GM21526 (cell line): Measurements from ENCODE around the gene FGFBP1.
"Not testable (repeated sequence)": the region's sequence is repeated elsewhere in the genome, so short reads cannot be mapped to it uniquely, and the experiment has no call there.

Source experiments
- ATAC-seq: cut with Tn5 transposase; IDR thresholded peaks from one replicate; pipeline ENCODE4 v1.9.1; 2021; ENCODE audit warnings: moderate library complexity; ENCODE audit not compliant: unreplicated experiment, low FRiP score

The FGFBP1 gene

GRCh38 chr4:15947684-15948083 is 9.1 kb upstream of the FGFBP1 start:
- no peak for ATAC-seq

DNA sequence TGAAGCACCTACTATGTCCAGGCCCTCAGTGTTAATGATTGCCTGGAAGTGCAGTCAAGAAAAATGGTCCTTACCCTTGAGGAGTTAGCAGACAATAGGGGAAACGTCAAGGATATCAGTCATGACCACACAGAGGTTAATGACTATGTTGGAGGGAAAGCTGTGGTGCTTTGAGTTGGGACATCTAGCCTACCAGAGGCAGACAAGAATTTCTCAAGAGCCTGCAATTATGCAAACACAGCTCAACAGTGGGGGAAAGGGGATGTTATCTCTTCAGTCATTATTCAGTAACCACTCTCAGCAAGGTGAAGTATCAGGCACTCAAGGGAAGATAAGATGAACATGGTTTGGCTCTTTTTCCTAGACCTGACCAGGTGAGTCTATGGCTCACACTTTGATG is 7.0 kb upstream of the FGFBP1 start:
- ATAC-seq = no peak

GRCh38 chr4:15944895-15945294 is 6.4 kb upstream of the FGFBP1 start:
- ATAC-seq = no peak

DNA sequence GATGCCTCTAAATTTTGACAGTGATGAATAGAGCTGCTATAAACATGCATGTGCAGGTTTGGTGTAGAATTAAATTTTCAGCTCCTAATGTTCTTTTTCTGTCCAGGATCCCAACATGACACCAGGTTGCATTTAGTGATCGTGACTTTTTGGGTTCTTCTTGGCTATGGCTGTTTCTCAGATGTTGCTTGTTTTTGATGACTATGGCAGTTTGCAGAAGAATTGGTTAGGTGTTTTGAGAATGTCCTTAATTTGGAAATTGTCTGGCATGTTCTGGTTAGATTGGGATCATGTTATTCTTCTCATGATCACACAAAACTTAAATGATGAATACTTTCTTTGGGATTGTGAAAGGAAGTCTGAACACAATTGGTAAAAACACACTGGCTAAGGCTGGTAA is 3.7 kb upstream of the FGFBP1 start:
- no peak for ATAC-seq

- no peak for ATAC-seq
Measured at GRCh38 chr4:15938182-15938581, 358 bp downstream of the FGFBP1 start.

- ATAC-seq = no peak
Measured at GRCh38 chr4:15936495-15936894, 2.0 kb downstream of the FGFBP1 start.

DNA sequence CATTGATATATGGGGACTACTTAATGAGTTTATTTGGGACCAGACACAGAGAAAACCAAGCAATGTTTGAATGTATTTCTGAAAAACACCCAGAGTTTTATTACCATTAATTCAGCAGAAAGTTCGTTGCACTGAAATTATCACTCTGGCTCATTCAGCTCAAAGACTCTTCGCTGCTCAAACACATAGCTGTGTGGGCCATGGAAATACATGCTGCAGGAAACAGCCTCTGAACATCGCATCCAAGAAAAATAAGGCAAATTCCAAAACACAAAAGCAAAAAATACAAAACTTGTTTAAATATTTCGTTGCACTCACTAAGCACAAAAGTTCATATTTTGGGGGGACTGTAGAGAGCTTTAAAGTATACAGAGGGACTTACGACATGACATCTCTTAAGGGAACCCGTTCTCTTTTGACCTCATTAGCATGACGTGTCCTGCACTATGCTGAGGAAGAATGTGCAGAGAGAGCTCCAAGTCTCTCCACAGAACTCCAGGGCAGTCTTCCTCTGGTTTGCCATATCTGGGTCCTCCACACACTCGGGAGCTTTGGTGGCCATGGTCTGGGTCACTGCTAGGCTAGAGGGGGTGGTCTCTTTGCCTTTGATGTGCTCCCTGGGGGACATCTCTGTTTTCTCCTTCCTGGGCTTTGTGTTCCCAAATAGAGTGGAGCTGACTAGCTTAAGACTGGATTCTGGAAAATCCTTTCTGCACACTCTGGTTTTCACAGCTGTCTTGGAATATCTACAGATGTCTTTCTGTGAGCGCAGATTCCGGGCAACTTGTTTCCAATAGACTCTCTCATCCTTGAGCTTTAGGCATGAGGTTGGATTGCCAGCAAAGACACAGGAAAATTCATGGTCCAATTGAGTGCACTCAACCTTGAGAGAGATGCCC is 2.8 kb downstream of the FGFBP1 start:
- no peak for ATAC-seq

- ATAC-seq = no peak
Measured at GRCh38 chr4:15934259-15934658, 4.3 kb downstream of the FGFBP1 start.

DNA sequence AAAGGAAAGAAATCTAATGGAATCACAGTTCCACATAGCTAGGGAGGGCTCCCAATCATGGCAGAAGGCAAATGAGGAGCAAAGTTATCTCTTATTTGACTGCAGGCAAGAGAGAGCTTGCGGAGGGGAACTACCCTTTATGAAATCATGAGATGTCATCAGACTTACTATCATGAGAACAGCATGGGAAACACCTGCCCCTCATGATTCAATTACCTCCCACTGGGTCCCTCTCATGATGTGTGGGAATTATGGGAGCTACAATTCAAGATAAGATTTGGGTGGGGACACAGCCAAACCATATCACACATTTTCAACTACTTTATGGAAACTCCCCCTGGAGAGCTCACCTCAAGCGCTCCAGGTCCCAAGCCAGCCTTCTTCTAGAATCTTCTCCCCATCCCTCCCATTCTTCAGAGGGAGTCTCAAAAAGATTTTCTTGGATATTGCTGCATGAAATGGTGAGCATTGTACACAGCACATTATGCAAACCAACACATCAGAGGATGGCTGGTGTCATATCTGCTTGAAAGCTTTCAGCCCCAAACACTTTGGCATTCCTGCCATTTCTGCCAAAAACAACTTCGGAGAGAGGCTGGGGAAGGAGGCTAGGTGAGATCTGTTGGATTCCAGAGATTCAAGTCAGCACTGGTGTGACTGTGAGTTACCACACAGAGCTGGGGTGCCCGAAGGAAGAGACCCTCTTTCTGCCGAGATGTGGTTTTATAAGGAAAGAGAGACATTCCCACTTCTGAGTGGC is 6.9 kb downstream of the FGFBP1 start:
- ATAC-seq = no peak

GRCh38 chr4:15930314-15930713 is 8.2 kb downstream of the FGFBP1 start:
- peak; percentile 49 for ATAC-seq

DNA sequence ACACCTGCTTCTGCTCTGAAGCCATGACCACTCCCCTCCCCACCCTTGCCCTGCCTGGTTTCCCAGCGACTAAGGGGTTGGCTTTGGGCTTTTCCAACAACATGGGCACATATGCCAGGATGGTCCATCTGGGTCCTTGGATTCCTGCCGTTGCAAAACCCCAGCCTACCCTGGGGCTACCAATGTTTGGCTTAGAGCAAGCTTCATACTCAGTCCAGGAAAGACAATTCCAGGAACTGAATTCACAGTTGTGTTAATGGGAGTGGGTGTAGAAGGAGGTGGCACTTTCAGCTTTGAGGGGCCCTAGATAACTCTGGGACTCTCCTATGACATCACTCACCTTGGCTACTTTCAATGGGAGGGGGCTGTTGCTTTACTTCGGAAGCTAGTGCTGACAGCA is 9.0 kb downstream of the FGFBP1 start:
- no peak for ATAC-seq

DNA sequence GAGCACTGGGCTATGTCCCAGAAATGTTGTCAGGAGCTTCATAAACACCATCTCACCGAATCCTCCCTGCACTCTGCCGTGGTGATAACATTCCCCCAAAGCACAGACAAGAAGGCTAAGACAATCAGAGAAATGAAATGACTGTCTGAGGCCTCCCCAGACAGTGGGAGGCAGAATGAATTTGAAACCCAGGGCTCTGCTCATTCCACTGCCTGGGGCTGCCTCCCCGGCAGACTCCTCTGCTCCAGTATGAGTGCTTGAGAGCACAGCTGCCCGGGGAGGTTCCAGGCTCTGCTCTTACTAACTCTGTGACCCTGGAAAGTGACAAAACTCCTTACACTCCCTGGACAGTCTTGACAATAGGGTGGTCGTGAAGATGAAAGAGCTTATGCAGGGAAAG is 9.7 kb downstream of the FGFBP1 start:
- ATAC-seq = no peak

DNA sequence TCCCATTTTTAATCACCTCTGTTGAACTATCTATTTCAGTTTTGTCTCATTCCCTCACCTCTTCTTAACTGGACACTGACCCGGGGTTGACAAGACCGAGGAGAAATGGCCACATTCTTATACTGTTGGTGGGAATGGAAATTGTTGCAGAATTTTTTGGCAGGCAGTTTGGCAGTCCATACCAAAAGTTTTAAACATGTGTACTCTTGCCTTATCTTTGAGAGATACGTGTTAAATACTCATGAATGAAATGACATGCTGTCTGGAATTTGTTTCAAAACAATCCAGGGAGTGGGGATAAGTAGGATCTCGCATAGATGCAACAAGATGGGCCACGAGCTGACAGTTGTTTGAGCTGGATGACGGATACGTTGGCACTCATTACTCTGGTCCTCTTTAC is 12.1 kb downstream of the FGFBP1 start:
- ATAC-seq = no peak

GRCh38 chr4:15925830-15926229 is 12.7 kb downstream of the FGFBP1 start:
- ATAC-seq = no peak

DNA sequence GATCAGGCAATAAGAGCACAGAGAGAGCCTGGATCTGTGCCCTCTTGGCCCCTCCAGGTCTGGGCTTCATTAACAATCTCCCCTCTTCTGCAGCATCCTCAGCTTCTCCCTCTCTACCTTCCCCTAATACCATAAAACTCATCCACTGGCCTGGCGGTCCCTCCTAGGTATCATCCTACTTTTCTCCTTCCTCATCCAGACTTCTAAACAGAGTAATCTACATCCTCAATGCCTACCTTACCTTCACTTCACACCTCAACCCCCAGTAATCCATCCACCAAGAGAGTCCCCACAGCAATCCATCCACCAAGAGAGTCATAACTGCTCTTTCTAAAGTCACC is 17.0 kb downstream of the FGFBP1 start:
- no peak for ATAC-seq

GRCh38 chr4:15920723-15921591 is 17.6 kb downstream of the FGFBP1 start:
- no peak for ATAC-seq

DNA sequence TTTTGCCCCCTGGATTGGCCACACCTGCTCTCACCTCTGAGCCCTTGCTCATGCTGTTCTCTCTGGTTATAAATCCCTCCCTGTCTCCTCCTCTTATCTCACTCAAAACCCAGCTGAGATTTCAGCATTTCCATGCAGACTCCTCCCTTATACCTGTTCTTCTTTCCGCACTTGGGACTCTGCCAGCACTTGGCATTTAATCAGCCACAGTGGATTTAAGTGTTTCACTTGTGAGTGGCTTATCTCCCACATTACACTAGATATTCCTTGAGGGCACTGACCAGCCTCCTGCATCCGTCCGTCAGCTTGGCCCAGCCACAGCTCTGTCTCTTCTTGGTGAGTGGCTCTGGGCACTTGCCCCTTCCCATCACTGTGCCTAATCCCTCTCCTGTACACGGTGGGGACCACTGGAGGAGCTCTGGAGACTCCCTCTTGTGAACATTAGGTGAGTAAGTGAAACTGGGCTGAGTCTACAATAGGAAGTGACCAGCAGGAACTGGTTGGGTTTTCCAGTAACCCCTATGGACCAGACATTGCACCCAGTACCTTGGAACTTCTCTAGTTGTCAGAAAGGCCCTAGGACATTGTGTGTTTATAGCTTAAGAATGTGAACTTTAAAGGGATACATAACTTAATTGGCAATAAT is 19.9 kb downstream of the FGFBP1 start:
- no peak for ATAC-seq

DNA sequence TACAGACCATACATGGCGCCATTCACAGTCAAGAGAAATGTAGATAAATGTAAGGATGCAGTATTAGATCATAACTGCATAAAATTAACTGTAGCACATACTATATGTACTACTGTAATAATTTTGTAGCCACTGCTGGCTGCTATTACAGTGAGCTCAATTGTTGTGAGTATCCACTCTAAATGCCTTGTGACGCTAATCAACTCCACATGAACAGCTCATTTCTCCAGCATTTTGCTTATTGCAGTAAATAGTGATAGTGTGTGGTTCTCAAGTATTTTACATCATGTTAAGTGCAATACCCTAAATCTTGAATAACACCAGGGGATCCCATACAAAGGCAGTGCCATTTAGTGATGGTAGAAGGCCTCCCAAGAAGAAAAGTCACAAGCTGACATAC is 21.2 kb downstream of the FGFBP1 start:
- no peak for ATAC-seq

- ATAC-seq = not testable (repeated sequence)
Measured at GRCh38 chr4:15916358-15916757, 22.2 kb downstream of the FGFBP1 start.

DNA sequence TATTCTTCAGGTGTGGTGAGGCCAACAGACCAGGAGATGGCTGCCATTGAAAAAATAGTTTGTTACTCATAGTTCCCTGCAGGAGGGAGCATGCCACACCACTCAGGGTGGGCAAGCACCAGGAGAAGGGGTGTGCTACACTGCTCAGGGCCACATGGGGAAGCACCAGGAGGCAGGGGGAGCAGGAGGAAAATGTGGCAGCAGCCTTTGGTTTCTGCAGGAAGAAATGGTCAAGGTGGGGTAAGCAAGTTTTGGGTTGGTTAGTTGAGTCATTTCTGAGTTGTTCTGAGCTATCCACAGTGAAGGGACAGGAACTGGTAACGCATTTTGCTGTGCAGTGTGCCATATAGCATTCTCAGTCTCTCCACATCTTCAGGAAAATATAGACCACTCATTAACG is 23.8 kb downstream of the FGFBP1 start:
- no peak for ATAC-seq

DNA sequence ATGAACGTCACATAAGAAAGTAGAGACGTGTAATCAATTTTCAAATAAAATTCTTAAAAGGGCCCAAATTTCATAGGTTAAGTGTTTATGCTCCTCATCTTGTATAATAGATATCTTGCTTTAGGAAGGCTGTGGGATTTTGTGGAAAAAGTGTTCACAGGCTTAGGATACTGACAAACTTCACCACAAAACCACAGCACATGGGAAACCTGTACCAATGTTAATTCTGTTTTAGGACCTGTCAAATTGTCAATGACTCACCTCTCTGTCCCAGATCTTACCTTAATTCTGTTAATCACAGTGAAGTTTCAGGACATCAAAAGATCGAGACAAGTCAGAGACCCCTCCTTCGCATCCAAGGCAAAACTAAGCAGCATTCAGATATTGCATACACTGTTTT is 24.2 kb downstream of the FGFBP1 start:
- ATAC-seq = no peak
